HG03469 (cell line): Measurements from ENCODE around the gene RPRD1A.
A peak's percentile ranks its signal among the peaks of the same experiment; 100 is the strongest.
"Not testable (repeated sequence)": the region's sequence is repeated elsewhere in the genome, so short reads cannot be mapped to it uniquely, and the experiment has no call there.

Experiments used
- ATAC-seq: cut with Tn5 transposase; IDR thresholded peaks from one replicate; pipeline ENCODE4 v1.9.1; 2021; ENCODE audit warnings: mild to moderate bottlenecking, moderate library complexity, moderate number of reproducible peaks; ENCODE audit not compliant: unreplicated experiment

RPRD1A gene

GRCh38 chr18:36034299-36034895 is 33.0 kb downstream of the RPRD1A start:
- no peak for ATAC-seq

DNA sequence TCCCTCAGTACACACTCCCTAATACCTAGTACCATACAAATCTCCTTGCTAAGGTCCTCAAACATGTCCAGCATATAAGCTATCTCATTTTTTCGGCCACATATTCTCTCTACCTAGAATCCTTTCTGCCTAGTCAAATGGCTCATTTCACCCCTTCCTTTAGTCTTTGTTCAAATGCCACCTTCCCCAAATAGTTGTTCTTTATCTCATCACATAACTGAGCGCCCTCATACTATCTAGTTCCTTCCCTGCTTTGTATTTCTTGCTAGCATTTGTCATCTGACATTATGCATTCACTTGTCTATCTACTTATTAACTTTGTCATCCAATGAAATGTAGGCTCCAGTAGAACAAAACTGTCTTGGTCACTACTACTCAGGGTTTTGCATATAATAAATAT is 35.5 kb downstream of the RPRD1A start:
- no peak for ATAC-seq

- ATAC-seq = no peak
Measured at GRCh38 chr18:36031407-36031806, 36.0 kb downstream of the RPRD1A start.

GRCh38 chr18:36028859-36029258 is 38.5 kb downstream of the RPRD1A start:
- no peak for ATAC-seq

DNA sequence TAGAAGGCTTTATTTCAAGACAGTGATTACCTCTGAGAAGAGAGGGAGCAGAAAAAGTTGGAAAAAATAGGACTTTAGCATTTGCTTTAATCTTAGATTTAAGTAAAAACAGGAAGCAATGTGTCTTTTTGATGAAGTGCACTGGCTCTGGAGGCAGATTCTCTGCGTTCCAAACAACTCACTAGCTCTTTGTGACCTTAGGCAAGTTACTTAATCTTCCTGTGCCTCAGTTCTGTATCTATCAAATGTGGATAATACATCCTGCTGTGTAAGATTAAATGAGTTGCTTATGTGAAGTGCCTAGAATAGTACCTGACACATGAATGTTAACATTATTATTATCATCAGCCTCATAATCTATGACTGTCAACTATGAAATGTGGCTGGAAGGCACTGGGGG is 42.3 kb downstream of the RPRD1A start:
- ATAC-seq = no peak

GRCh38 chr18:36024241-36024640 is 43.1 kb downstream of the RPRD1A start:
- not testable (repeated sequence) for ATAC-seq

DNA sequence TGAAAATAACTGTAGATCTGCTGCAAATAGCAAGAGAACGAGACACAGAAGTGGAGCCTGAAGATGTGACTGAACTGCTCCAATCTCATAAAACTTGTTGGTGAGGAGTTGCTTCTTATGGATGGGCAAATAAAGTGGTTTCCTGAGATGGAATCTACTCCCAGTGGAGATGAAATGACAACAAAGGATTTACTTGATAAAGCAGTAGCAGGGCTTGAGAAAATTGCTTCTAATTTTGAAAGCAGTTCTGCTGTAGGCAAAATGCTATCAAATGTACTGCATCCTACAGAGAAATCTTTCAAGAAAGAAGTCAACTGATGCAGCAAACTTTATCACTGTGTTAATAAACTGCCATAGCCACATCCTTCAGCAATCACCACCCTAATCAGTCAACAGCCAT is 44.0 kb downstream of the RPRD1A start:
- no peak for ATAC-seq

- ATAC-seq = no peak
Measured at GRCh38 chr18:36020174-36020711, 47.1 kb downstream of the RPRD1A start.

DNA sequence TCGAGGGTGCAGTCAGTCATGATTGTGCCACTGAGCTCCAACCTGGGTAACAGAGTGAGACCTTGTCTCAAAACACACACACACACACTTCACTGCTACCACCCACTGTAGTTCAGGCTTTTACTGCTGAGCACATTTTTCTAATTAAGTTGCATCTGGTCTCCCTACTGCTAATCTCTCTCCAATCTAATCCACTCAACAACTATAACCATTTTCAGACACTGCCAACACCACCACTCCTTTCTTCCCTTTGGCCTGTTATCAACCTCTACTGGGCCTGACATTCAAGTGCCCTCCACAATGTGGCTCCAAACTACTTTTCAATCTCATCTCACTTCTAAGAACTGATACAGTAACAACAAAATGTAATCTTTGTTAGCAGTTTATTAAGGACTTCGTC is 50.1 kb downstream of the RPRD1A start:
- no peak for ATAC-seq

- ATAC-seq = peak; percentile 81
Measured at GRCh38 chr18:36015629-36016028, 51.7 kb downstream of the RPRD1A start.

DNA sequence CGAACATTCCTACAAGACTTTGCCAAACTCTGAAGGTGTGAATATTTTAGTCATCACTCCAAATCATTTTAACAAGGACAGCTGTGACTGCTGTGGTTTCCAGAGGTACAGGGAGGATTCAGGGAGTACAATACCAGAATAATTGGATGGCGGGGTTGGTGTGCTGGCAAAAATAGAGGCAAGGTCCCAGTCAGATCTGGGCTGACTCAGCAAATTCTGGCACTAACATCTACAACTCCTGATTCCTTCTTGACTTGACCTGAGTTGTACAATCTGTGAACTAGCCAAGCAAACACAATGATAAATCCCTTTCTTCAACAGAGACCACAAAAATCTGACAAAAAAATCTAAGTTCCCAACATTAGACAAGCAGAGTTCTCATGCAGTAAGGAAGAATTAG is 54.5 kb downstream of the RPRD1A start:
- ATAC-seq = no peak

DNA sequence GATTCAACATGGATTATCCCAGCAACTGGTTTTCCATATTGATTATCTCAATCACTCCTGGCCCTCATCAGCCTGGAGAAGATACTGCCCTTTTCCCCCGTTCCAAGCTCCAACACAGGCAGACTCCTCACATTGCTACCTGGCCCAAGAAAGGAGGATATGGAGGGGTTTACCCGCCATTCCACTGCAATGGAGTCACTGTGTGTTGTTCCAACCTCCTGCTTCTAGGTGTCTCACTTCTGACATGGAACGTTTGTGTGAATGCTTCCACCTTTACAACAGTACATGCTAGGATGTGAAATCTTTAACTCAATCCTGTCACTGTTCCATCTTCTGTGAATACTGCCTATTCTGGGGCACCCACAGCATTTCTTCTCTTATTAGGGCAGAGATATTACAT is 58.1 kb downstream of the RPRD1A start:
- ATAC-seq = no peak

- no peak for ATAC-seq
Measured at GRCh38 chr18:36006997-36007396, 60.4 kb downstream of the RPRD1A start.

DNA sequence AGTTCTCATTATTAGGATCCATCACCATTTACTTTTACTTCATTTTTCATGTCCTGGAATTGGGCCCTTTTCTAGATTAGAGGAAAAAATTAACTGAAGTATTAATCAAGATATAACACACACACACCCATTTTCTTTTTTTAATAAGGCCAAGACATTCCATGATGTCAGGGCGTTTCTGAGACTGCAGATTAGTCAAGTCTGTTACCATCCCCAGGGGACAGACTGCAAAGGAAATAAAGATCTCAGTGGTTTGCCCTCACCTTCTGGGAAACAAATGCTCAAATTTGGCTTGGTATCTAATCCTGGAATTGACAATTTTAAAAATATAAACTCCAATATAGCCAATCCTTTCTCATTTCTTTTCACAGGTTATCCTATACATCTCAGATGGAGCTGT is 67.4 kb downstream of the RPRD1A start:
- no peak for ATAC-seq

- ATAC-seq = no peak
Measured at GRCh38 chr18:35998967-35999366, 68.4 kb downstream of the RPRD1A start.

- no peak for ATAC-seq
Measured at GRCh38 chr18:35993013-35993412, 74.3 kb downstream of the RPRD1A start.

DNA sequence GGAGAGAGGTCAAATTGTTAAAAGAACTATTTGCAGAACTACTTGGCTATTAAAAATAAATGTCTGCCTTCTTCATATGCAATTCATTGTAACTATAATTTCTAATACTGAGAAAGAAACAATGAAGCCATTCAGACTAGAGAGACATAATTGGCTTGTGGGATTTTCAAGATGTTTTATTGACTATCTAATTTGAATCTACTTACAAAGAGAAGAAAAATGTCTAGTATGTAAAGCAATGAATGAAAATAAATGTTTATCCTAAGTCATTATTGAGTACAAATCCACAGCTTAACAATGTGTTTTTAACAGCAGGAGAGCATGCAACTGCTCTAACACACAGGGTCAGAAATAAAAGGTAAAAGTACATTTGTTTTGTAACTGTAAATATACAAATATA is 75.7 kb downstream of the RPRD1A start:
- ATAC-seq = no peak

GRCh38 chr18:35983818-35984217 is 83.5 kb downstream of the RPRD1A start:
- ATAC-seq = no peak

DNA sequence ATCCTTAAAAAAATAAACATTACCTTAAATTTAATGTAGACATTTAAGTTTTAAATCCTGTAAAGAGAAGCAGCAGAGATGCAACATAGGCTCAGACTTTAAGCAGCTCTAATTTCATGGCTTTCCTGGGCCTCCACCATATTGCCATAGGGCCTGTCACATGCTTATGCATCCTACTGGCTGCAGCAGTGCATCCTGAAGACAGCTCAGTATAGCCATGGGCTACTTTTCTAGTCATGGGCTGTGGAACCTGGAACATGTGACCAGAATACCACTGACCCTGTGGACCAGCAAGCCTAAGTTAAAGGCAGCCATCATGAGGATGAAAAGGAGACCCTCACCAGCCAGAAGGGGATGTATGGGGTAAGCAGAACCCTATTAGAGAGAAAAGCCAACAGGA is 84.2 kb downstream of the RPRD1A start:
- no peak for ATAC-seq

GRCh38 chr18:35982409-35983114 is 84.8 kb downstream of the RPRD1A start:
- ATAC-seq = no peak

DNA sequence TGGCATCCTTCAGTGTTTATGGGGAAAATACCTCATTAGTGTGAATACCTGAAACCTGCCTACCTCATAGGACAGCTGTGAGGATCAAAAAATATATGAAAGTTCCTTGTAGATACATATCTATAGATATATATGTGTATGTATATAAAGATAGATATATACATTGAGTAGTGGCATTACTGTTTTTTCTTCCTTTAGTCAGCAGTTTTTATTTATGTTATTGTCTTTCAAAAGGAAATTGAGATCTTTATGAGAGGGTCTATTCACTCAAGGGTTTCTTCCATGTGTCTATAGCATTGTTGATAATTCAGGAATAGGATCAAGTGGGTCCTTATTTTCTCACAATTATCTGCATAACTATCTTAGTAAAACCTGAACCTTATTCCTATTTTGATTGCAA is 88.2 kb downstream of the RPRD1A start:
- no peak for ATAC-seq

DNA sequence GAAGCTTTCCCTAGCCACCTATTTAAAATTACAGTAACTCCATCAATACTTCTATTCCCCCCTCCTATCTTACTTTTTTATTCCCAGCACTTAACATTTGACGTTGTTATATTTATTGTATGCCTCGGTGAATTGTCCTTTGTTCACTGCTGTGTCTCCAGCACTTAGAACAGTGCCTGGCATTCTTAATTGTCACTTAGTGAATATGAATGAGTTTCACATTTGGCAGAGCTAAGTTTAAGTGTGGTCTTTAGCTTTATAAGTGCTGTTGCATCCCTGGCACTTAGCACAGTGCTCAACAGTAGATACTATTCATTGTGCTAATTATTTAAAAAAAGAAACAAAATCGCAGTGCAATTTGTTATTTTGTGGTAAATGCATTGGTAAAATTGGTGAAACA is 93.2 kb downstream of the RPRD1A start:
- no peak for ATAC-seq

DNA sequence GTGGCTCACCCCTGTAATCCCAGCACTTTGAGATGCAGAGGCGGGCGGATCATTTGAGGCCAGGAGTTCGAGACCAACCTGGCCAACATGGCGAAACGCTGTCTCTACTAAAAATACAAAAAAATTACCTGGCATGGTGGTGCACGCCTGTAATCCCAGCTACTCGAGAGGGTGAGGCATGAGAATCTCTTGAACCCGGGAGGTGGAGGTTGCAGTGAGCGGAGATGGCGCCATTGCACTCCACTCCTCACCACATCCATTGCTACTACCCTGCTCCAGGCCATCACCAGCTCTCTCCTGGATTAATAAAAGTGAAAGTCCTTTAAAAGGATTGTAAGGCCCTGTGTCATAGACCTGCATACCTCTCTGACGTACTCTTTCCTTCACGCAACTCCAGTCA is 93.7 kb downstream of the RPRD1A start:
- ATAC-seq = no peak
